HepG2 (cell line): ENCODE results near the gene TPM3. TPM values are rescaled to one million over a fixed set of nuclear protein-coding genes. Genes with fewer than 3 reads are reported as not detected.

ENCODE experiments used
- ATAC-seq: fragments of 200-7000 bp; cut with Tn5 transposase; 3 replicates; pipeline ENCODE4 v1.9.1; 2020; ENCODE audit warnings: mild to moderate bottlenecking, moderate library complexity
- BruUV-seq: library from RNA; stranded (reverse); fragments of 400-500 nt; replicated peaks from 2 replicates; lab custom pipeline; 2021; lab: Mats Ljungman, UMichigan
- CTCF ChIA-PET: fragments of 300-600 bp; formaldehyde crosslinking; extraction: SDS; loops from one replicate; lab custom pipeline; 2021; ENCODE audit warnings: low total read pairs, inconsistent platforms, low intra/inter-chr PET ratio; lab: Yijun Ruan, JAX
- POLR2A ChIA-PET: fragments of 350-600 bp; sonication (Branson Sonifier 250); formaldehyde crosslinking; loops from one replicate; lab custom pipeline; 2020; ENCODE audit warnings: antibody characterized with exemption, inconsistent platforms; lab: Yijun Ruan, JAX
- DNase-seq: peaks from one replicate; pipeline ENCODE4 v3.0.0-alpha.2; 2015; ENCODE audit warnings: low spot score
- FAIRE-seq: peaks from 3 replicates; lab custom pipeline; 2011; peaks lifted over from hg19 to GRCh38; lab: Jason Lieb, UNC
- H2AFZ ChIP-seq: one replicate; pipeline ENCODE4 v1.6.1; 2011; ENCODE audit warnings: low read length, inconsistent platforms
- H3K27ac ChIP-seq: fragments of 300-600 bp; 3 replicates; pipeline ENCODE4 v1.8.0; 2011; ENCODE audit warnings: mixed run types, mild to moderate bottlenecking, mixed read lengths, low read length, inconsistent platforms; ENCODE audit not compliant: insufficient read depth; ENCODE audit errors: extremely low read length
- H3K27me3 ChIP-seq, 2 experiments: fragments of 200-600 bp in 1 of 2; 2 replicates in 1 of 2; 3 replicates in 1 of 2; pipeline versions ENCODE4 v1.6.0 to v1.8.0; 2011; ENCODE audit warnings: low read length in 2 of 2, mild to moderate bottlenecking in 2 of 2, moderate library complexity in 2 of 2, inconsistent platforms in 1 of 2; ENCODE audit not compliant: insufficient read depth in 2 of 2, control insufficient read depth in 1 of 2
- H3K36me3 ChIP-seq, 2 experiments: fragments of 200-600 bp in 1 of 2; replicated peaks in 1 of 2; 2 replicates in 1 of 2; 3 replicates in 1 of 2; pipeline versions ENCODE4 v1.5.1 to v1.8.0; 2011; ENCODE audit warnings: low read length in 2 of 2, inconsistent platforms in 1 of 2; ENCODE audit not compliant: insufficient read depth in 2 of 2, control insufficient read depth in 1 of 2
- H3K4me1 ChIP-seq: 2 replicates; pipeline ENCODE4 v1.5.1; 2012; ENCODE audit warnings: low read length, inconsistent platforms; ENCODE audit not compliant: insufficient read depth
- H3K4me2 ChIP-seq: 2 replicates; pipeline ENCODE4 v1.6.0; 2011; ENCODE audit warnings: low read depth, low read length, inconsistent platforms
- H3K4me3 ChIP-seq, 3 experiments: fragments of 200-600 bp in 1 of 3; sonication (generic), shearing (Covaris generic) in 1 of 3; replicated peaks in 1 of 3; 2 replicates each; pipeline ENCODE4 v1.5.1; 2011 to 2016; ENCODE audit warnings: low read length in 3 of 3, inconsistent platforms in 2 of 3, low read depth in 2 of 3, mild to moderate bottlenecking in 2 of 3, control low read depth in 1 of 3, mixed read lengths in 1 of 3; ENCODE audit not compliant: insufficient read depth in 1 of 3
- H3K79me2 ChIP-seq: one replicate; pipeline ENCODE4 v1.6.1; 2011; ENCODE audit warnings: low read length, inconsistent platforms; ENCODE audit not compliant: insufficient read depth
- H3K9ac ChIP-seq: 2 replicates; pipeline ENCODE4 v1.6.0; 2011; ENCODE audit warnings: mild to moderate bottlenecking, low read depth, low read length, inconsistent platforms; ENCODE audit not compliant: insufficient read depth
- H3K9me3 ChIP-seq: 2 replicates; pipeline ENCODE4 v1.5.1; 2012; ENCODE audit warnings: mild to moderate bottlenecking, low read length
- H4K20me1 ChIP-seq: 2 replicates; pipeline ENCODE4 v1.6.0; 2011; ENCODE audit warnings: inconsistent platforms, mild to moderate bottlenecking, low read length, moderate library complexity; ENCODE audit not compliant: insufficient read depth
- ARNTL ChIP-seq: sonication (generic); formaldehyde crosslinking; IDR thresholded peaks from 2 replicates; pipeline ENCODE4 v1.4.0; 2020; ENCODE audit warnings: mild to moderate bottlenecking, missing genetic modification reagents
- DNMT3B ChIP-seq: conservative IDR thresholded peaks from 2 replicates; pipeline ENCODE4 v1.6.1; 2016; ENCODE audit warnings: missing biosample characterization, control low read depth
- ELF4 ChIP-seq: sonication (generic); formaldehyde crosslinking; IDR thresholded peaks from 2 replicates; pipeline ENCODE4 v1.5.0; 2020; ENCODE audit warnings: missing genetic modification reagents, mild to moderate bottlenecking, moderate library complexity, borderline replicate concordance
- ETV5 ChIP-seq: IDR thresholded peaks from 2 replicates; pipeline ENCODE4 v1.6.1; 2018; ENCODE audit warnings: missing biosample characterization, missing genetic modification reagents, inconsistent platforms, borderline replicate concordance
- HMGXB4 ChIP-seq, 2 experiments: sonication (generic) in 1 of 2; formaldehyde crosslinking in 1 of 2; IDR thresholded peaks; 2 replicates each; pipeline versions ENCODE4 v1.4.0 to v1.6.1; 2018 to 2020; ENCODE audit warnings: missing genetic modification reagents in 2 of 2, borderline replicate concordance in 1 of 2, low read depth in 1 of 2, mild to moderate bottlenecking in 1 of 2, missing biosample characterization in 1 of 2
- NFE2L1 ChIP-seq: sonication (generic); formaldehyde crosslinking; IDR thresholded peaks from 2 replicates; pipeline ENCODE4 v1.4.0; 2020; ENCODE audit warnings: missing genetic modification reagents, mild to moderate bottlenecking, borderline replicate concordance
- SAP130 ChIP-seq: IDR thresholded peaks from 2 replicates; pipeline ENCODE4 v1.6.1; 2016; ENCODE audit warnings: low read depth
- SNAPC2 ChIP-seq: sonication (generic); formaldehyde crosslinking; IDR thresholded peaks from 2 replicates; pipeline ENCODE4 v1.8.1; 2022; ENCODE audit warnings: mild to moderate bottlenecking, missing genetic modification reagents
- ZFP41 ChIP-seq: sonication (generic); formaldehyde crosslinking; IDR thresholded peaks from 2 replicates; pipeline ENCODE4 v1.4.0; 2020; ENCODE audit warnings: mild to moderate bottlenecking, missing genetic modification reagents, borderline replicate concordance
- ZKSCAN5 ChIP-seq: sonication (generic); formaldehyde crosslinking; IDR thresholded peaks from 2 replicates; pipeline ENCODE4 v1.5.1; 2020; ENCODE audit warnings: mild to moderate bottlenecking, missing genetic modification reagents
- ZNF282 ChIP-seq: fragments of 450-650 bp; IDR thresholded peaks from 2 replicates; pipeline ENCODE4 v1.6.1; 2018; ENCODE audit not compliant: partially characterized antibody
- ZNF329 ChIP-seq: sonication (generic); formaldehyde crosslinking; IDR thresholded peaks from 2 replicates; pipeline ENCODE4 v1.9.0; 2021; ENCODE audit warnings: low read depth, mild to moderate bottlenecking, missing genetic modification reagents
- ZNF543 ChIP-seq: sonication (generic); formaldehyde crosslinking; IDR thresholded peaks from 2 replicates; pipeline ENCODE4 v1.4.0; 2020; ENCODE audit warnings: mild to moderate bottlenecking, missing genetic modification reagents
- ZNF609 ChIP-seq: sonication (generic); formaldehyde crosslinking; IDR thresholded peaks from 2 replicates; pipeline ENCODE4 v1.4.0; 2020; ENCODE audit warnings: mild to moderate bottlenecking, missing genetic modification reagents, borderline replicate concordance
- ZNF839 ChIP-seq: sonication (generic); formaldehyde crosslinking; IDR thresholded peaks from 2 replicates; pipeline ENCODE4 v1.4.0; 2020; ENCODE audit warnings: missing genetic modification reagents, mild to moderate bottlenecking, borderline replicate concordance
- WGBS: methylation state at CpG from one replicate; pipeline ENCODE4 v1.1.6; 2017; ENCODE audit warnings: low lambda C conversion rate; 5-methylcytosine and 5-hydroxymethylcytosine counted together
- in situ Hi-C: cut with HindIII; loops from 2 replicates; pipeline ENCODE4 v1.10.0; 2017; ENCODE audit warnings: low pct_unique_long_range_greater_than_20kb; ENCODE audit not compliant: extremely low pct_ligation_motif_present
- intact Hi-C: fragments of 100-400 bp; cut with micrococcal nuclease; formaldehyde crosslinking; loops from one replicate; pipeline ENCODE4 v1.10.0; 2022; ENCODE audit not compliant: unreplicated experiment
- polyA plus RNA-seq, 8 experiments: library from polyadenylated mRNA; depleted of rRNA in 3 of 8; stranded (reverse) in 7 of 8; unstranded in 1 of 8; fragments of >200 nt; fragmentation: Illumina TruSeq in 4 of 8; extraction: Trizol in 4 of 8; gene quantifications; 2 replicates each; pipeline versions ENCODE4 v1.2.1 to v1.2.3, GENCODE V29; 2011 to 2016; ENCODE audit warnings: low read depth in 4 of 8, missing spikeins in 1 of 8, mixed read lengths in 1 of 8; ENCODE audit not compliant: insufficient read depth in 1 of 8
- total RNA-seq, 5 experiments: library from RNA; depleted of rRNA; stranded (reverse); fragments of >200 nt; fragmentation: Illumina TruSeq; extraction: Trizol; gene quantifications; 2 replicates each; pipeline ENCODE4 v1.2.3, GENCODE V29; 2016; ENCODE audit warnings: low read depth in 1 of 5

TPM3 gene
- total and polyA plus RNA-seq, 2 of the 13 experiments (the other 11 are each of a cell fraction or from before 2014, with no cell fraction given): 160 to 307 TPM

- Histone ChIP-seq H3K9ac (peak overlapping the region; percentile 81), H3K4me3 (peak overlapping the region; percentile 88 to 98 (median 90)), H2AFZ (no peak overlapping the region), H3K27me3 (no peaks in the 10 kb centered on the region; a peak in 1 of 5 replicates), H3K79me2 (peaks cover 53% of the 10 kb centered on the region), H4K20me1 (peaks cover 47% of the 10 kb centered on the region), H3K4me1 (peaks cover 62% of the 10 kb centered on the region), H3K27ac (peak overlapping the region; percentile 69), H3K4me2 (peak overlapping the region; percentile 91), H3K36me3 (peaks cover 0 to 3% of the 10 kb centered on the region in 2 experiments; a peak in 2 of 5 replicates), H3K9me3 (no peaks in the 10 kb centered on the region)
- no peak for FAIRE-seq
- peak; percentile 39 for DNase-seq
- peak; percentile 59 for ATAC-seq
- in situ Hi-C loops (loop anchor here (5.0 kb wide), 2 partner anchors 90 to 155 kb away; partner anchors contain the start of gene HAX1), intact Hi-C loops (no loop called here)
- ChIA-PET POLR2A (interaction anchor here (0.7 to 1.7 kb wide), 4 partner anchors 12 to 152 kb away, joined by 3 to 6 read pairs (median 4); no protein-coding TSS in a partner anchor), CTCF (interaction anchor here (1.3 kb wide), 1 partner anchor 90 kb away, joined by 3 read pairs; the partner anchor contains the start of gene HAX1)
- no TSS peak for BruUV-seq
- WGBS: 2% methylated on average over 25 of the region's 35 CpGs
- TF ChIP-seq ZNF282: no peak
- TF ChIP-seq HMGXB4 (CRISPR knock-in tag; IDR thresholded peaks at IDR 0.05; ENCODE audit: borderline replicate concordance in 1 of 2, low read depth in 1 of 2): peak in 1 of 2 experiments; percentile 8; a peak in 2 of 4 replicates
- no peak for TF ChIP-seq ARNTL (CRISPR knock-in tag)
- TF ChIP-seq ZKSCAN5 (CRISPR knock-in tag): no peak
- TF ChIP-seq ZNF839: 0 out of 2 replicates have a peak, but pooled peaks have one; percentile 66
- peak; percentile 57 for TF ChIP-seq SAP130 (CRISPR knock-in tag)
- no peak for TF ChIP-seq ZNF329
- no peak for TF ChIP-seq NFE2L1
- no peak for TF ChIP-seq DNMT3B (CRISPR knock-in tag)
- TF ChIP-seq ELF4 (CRISPR knock-in tag): no peak
- 0 out of 2 replicates have a peak, but pooled peaks have one; percentile 39 for TF ChIP-seq ETV5 (CRISPR knock-in tag)
- TF ChIP-seq ZNF609: no peak
- TF ChIP-seq ZNF543 (CRISPR knock-in tag): 0 out of 2 replicates have a peak, but pooled peaks have one; percentile 8
- TF ChIP-seq ZFP41 (CRISPR knock-in tag): 0 out of 2 replicates have a peak, but pooled peaks have one; percentile 10
- TF ChIP-seq SNAPC2 (CRISPR knock-in tag): no peak
These were observed 9.4 kb downstream of the TPM3 start for GRCh38 chr1:154182344-154183045.
